Lower leg skin (tissue), 4 donors: ENCODE results near the gene OLFML2B. TPM values are rescaled to one million over a fixed set of nuclear protein-coding genes. Genes with fewer than 3 reads are reported as not detected.

ENCODE experiments used
- DNase-seq, 2 donors: peaks; one replicate each; pipeline ENCODE4 v3.0.0-alpha.2; 2019; ENCODE audit warnings: low spot score in 2 of 2
- H3K4me3 ChIP-seq: fragments of 200-600 bp; sonication (generic); 2 replicates; pipeline ENCODE4 v1.5.1; 2017; ENCODE audit warnings: mild to moderate bottlenecking, low read depth; ENCODE audit not compliant: poor library complexity, severe bottlenecking
- POLR2A ChIP-seq, 2 donors: fragments of 450-650 bp; IDR thresholded peaks; one replicate each; pipeline ENCODE4 v1.6.1; 2016 to 2017; ENCODE audit warnings: antibody characterized with exemption in 2 of 2, mild to moderate bottlenecking in 1 of 2, moderate library complexity in 1 of 2
- WGBS, 2 donors: methylation state at CpG; one replicate each; pipeline ENCODE4 v1.1.5; 2018; 5-methylcytosine and 5-hydroxymethylcytosine counted together
- intact Hi-C: fragments of 100-400 bp; cut with DNase I; formaldehyde crosslinking; loops from one replicate; pipeline ENCODE4 v1.15.0; 2023; ENCODE audit warnings: low total_unique reads
- total RNA-seq, 4 donors: library from RNA; depleted of rRNA; stranded (reverse); fragments of >200 nt; gene quantifications; one replicate each; pipeline ENCODE4 v1.1.0, GENCODE V29; 2016
- TF ChIP-seq, protein P1 (sequence below), 3 donors: fragments of 450-650 bp; IDR thresholded peaks; one replicate each; pipeline ENCODE4 v1.5.1; 2016; ENCODE audit warnings: antibody characterized with exemption in 3 of 3, mild to moderate bottlenecking in 3 of 3, moderate library complexity in 2 of 3

OLFML2B gene
- total RNA-seq, 4 donors from 2014 or later: 2.0 to 6.1 (median 3.1) TPM

GRCh38 chr1:161935264-161935663 lies 88.4 kb downstream of the OLFML2B start:
- DNase-seq: no peak
- H3K4me3 ChIP-seq: no peak overlapping the region
- WGBS, 2 donors: 98 to 100% methylated on average over 1 of the region's 1 CpG
- intact Hi-C loops: no loop called here
- TF ChIP-seq POLR2A (IDR thresholded peaks at IDR 0.05): no peak
- TF ChIP-seq, protein P1, sequence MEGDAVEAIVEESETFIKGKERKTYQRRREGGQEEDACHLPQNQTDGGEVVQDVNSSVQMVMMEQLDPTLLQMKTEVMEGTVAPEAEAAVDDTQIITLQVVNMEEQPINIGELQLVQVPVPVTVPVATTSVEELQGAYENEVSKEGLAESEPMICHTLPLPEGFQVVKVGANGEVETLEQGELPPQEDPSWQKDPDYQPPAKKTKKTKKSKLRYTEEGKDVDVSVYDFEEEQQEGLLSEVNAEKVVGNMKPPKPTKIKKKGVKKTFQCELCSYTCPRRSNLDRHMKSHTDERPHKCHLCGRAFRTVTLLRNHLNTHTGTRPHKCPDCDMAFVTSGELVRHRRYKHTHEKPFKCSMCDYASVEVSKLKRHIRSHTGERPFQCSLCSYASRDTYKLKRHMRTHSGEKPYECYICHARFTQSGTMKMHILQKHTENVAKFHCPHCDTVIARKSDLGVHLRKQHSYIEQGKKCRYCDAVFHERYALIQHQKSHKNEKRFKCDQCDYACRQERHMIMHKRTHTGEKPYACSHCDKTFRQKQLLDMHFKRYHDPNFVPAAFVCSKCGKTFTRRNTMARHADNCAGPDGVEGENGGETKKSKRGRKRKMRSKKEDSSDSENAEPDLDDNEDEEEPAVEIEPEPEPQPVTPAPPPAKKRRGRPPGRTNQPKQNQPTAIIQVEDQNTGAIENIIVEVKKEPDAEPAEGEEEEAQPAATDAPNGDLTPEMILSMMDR (IDR thresholded peaks at IDR 0.05): no peak

DNA sequence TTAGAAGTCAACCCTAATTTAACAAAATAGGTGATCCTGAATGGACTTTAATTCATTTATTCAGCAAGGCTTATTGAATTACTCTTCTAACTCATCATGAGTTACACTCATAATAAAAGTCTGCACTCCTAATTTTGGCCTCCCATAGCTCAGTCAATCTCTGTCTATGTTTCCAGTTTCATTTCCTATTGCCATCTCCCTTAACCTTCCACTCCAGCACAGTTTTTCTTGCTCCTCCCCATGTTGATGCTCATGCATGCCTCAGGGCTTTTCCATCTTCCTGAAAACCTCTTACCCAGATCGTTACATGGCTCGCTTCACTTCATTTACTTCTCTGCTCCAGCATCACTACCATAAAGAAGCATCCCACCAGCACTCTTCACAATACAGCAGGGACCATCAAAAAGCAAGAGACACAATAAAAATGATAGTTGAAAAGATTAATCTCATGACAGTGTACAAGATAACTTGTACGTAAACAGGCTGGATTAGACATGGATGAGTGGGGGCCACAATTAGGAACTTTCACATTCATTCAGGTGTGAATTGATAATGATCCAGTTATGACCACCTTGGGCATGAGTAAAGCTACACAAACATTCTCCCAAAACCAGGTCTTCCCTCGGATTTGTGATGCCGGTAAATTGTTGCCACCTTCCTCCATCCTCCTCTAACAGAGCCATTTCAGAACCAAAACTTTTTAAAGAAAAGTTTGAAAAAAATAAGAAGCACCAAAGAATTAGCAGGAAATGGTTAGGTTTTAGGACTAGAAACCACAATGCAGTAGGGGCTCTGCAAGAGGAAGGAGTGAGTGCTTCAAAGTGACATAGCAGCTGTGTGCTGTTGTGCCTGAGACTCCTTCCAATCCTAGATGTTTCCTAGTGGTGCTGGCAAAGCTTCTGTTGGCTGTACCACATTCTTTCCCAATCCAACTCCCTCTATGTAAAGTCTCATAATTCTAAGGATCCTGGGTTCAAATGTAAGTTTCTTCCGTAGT lies 89.8 kb downstream of the OLFML2B start:
- TF ChIP-seq, protein P1 (IDR thresholded peaks at IDR 0.05): no peak
- intact Hi-C loops: no loop called here
- H3K4me3 ChIP-seq: no peak overlapping the region
- 75 to 81% methylated on average over 6 of the region's 6 CpGs for WGBS, 2 donors
- DNase-seq: no peak

Other genes starting within 250 kb of the OLFML2B start
- gene NOS1AP, start 45.8 kb upstream of the OLFML2B start, total RNA-seq: 1 to 10 TPM; 1.1 to 3.5 (median 2.6) TPM